Measurements from ENCODE around the gene GRAPL. TPM values are rescaled to one million over a fixed set of nuclear protein-coding genes. Genes with fewer than 3 reads are reported as not detected.
"Not testable (repeated sequence)": the region's sequence is repeated elsewhere in the genome, so short reads cannot be mapped to it uniquely, and the experiment has no call there.

The GRAPL gene
- total RNA-seq, 2 donors from 2014 or later = 17.5 to 21.0 TPM

DNA sequence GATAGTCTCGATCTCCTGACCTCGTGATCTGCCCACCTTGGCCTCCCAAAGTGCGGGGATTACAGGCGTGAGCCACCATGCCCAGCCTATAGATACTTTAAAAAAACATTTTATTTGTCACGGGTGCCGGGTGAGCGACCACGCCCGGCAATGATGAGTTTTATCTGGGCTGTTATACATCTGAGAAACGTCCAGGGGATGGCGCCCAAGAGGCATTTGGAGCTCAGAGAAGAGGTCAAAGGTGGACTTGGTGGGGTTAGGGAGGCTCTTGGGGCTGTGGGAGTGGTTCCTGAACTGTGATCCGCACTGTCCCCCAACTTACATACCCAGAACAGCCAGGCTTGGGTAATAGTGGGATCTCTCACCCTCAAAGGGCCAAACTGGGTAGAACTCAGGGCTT lies 8.7 kb upstream of the GRAPL start:
- not testable (repeated sequence) for H3K4me3 Mint-ChIP-seq
- peak; percentile 97 for ATAC-seq

DNA sequence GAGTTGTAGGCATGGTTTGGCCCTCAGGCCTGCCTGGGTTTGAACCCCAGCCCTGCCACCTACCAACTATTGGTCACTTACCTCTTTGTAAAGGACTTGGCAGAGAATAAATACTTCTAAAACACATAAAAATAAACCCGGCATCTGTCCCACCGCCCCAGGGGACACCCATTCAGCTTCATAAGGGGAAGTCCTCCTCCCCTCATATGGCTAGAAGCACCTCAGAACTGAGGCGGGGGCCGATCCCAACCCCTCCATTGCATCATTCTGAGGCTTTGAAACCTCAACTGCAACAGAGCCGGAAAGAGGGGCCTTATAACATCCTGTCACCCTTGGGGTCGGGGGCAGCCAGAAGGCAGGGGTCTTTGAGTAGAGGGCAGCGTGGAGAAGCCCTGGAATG lies 2.1 kb upstream of the GRAPL start:
- not testable (repeated sequence) for H3K36me3 Mint-ChIP-seq (ENCODE audit: low read depth); H3K4me1 Mint-ChIP-seq; ATAC-seq; H3K4me3 Mint-ChIP-seq; H3K9me3 ChIP-seq (ENCODE audit: control insufficient read depth, low read length, poor library complexity, severe bottlenecking); H3K27ac Mint-ChIP-seq; H3K27me3 Mint-ChIP-seq; DNase-seq

More for the DNA sequence above, 8.7 kb upstream of the GRAPL start:
- H3K27ac Mint-ChIP-seq; H3K27me3 Mint-ChIP-seq; H3K36me3 Mint-ChIP-seq (ENCODE audit: low read depth); H3K4me1 Mint-ChIP-seq; H3K9me3 ChIP-seq (ENCODE audit: control insufficient read depth, low read length, poor library complexity, severe bottlenecking); DNase-seq: not testable (repeated sequence)

DNA sequence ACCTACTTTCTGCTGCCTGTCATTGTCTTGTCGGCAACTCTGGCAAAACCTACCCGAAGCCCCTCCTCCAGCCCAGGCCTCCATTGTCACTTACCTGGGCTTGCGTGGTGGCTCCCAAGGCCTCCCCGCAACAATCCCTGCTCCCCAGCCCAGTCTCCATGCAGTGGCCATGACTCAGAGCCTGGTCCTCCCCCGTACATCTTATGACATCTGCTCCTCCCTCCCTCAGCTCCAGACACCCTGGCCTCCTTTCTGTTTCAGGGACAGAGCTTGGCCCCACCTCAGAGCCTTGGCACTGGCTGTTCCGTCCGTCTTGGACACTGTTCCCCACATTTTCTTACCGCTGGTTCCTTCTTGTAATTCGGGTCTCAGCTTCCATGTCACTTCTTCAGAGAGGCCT lies 2.1 kb downstream of the GRAPL start:
- not testable (repeated sequence) for H3K4me3 Mint-ChIP-seq

DNA sequence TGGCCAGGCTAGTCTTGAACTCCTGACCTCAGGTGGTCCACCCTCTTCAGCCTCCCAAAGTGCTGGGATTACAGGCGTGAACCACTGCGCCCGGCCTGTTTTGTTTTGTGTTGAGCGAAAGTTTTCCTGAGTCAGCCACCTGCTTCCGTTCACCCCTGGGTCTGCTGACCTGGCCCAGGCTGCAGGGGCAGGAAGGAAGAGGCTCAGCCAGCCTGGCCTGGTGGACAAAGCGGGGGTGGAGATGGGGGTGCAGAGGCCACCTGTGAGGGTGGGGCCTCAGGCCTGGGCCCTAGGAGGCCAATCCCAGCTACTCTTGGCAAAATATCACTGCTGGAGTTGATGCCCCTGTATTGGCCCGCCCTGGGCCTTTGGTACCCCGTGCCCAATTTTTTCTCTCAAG lies 3.7 kb downstream of the GRAPL start:
- H3K9me3 ChIP-seq (ENCODE audit: control insufficient read depth, low read length, poor library complexity, severe bottlenecking); H3K4me1 Mint-ChIP-seq; H3K27ac Mint-ChIP-seq; DNase-seq; H3K4me3 Mint-ChIP-seq; ATAC-seq; H3K36me3 Mint-ChIP-seq (ENCODE audit: low read depth); H3K27me3 Mint-ChIP-seq: not testable (repeated sequence)

More for the DNA sequence above, 2.1 kb downstream of the GRAPL start:
- H3K27me3 Mint-ChIP-seq; H3K27ac Mint-ChIP-seq; H3K4me1 Mint-ChIP-seq; DNase-seq; H3K36me3 Mint-ChIP-seq (ENCODE audit: low read depth); ATAC-seq; H3K9me3 ChIP-seq (ENCODE audit: control insufficient read depth, low read length, poor library complexity, severe bottlenecking): not testable (repeated sequence)

DNA sequence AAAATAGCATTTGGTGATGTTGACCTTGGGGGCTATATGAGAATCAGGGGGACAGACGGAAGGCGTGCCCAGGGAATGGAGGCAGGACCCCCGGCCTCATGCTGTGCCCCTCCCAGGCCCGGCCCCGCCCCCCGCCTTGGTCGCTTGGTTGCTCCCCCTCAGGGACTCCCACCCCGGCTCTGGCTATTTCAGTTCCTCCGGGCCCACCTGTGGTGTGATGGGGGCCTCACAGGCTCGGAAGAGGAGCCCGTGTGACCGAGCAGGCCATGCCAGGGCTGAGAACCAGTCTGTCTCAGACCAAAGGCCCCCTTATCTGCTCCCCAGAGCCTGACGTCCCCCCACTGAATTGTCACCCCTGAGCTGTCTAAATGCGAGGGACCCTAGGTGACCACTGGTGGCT lies 4.4 kb downstream of the GRAPL start:
- ATAC-seq; H3K27ac Mint-ChIP-seq; H3K27me3 Mint-ChIP-seq; H3K9me3 ChIP-seq (ENCODE audit: control insufficient read depth, low read length, poor library complexity, severe bottlenecking); H3K4me3 Mint-ChIP-seq; DNase-seq; H3K4me1 Mint-ChIP-seq; H3K36me3 Mint-ChIP-seq (ENCODE audit: low read depth): not testable (repeated sequence)

DNA sequence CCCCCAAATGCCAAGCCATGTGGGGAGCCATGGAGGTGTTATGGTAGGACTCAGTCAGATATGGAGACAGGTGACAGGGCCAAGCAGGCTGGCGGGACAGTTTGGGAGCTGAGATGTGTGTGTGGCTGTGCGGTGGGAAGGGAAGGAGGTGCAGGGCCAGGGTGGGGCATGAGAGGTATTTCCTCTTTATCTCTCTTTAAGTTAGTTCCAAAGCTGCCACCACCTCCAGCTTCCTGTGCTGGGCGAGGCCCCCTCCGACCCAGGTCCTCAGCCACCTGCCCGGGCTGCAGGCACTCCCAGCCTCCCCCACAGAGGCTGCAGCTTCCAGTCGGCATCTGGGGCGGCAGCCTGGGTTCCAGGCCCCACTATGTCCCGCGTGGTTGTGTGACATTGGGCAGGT lies 6.4 kb downstream of the GRAPL start:
- not testable (repeated sequence) for H3K27ac Mint-ChIP-seq; DNase-seq; H3K36me3 Mint-ChIP-seq (ENCODE audit: low read depth); H3K9me3 ChIP-seq (ENCODE audit: control insufficient read depth, low read length, poor library complexity, severe bottlenecking); H3K27me3 Mint-ChIP-seq; H3K4me1 Mint-ChIP-seq
- peak; percentile 45 for ATAC-seq
- H3K4me3 Mint-ChIP-seq = peak overlapping the region; percentile 77

DNA sequence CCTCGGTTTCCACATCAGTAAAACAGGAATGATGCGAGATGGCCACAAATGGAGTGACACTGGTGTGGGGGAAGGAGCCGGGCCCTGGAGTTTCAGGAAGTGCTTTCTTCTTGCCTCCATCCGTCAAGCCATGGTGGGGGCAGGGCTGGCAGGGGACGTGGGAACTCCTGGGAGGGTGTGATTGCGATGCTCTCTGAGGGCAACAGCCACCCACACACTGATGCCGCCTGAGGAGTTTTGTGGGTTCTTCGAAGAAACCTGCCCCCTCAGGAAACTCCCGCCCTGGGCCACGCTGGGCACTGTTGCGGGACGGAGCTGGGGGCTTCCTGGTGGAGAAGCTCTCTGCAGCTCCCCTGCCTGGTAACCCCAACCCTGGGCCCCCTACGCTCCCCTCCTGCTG lies 8.0 kb downstream of the GRAPL start:
- not testable (repeated sequence) for H3K4me1 Mint-ChIP-seq; H3K27ac Mint-ChIP-seq; H3K36me3 Mint-ChIP-seq (ENCODE audit: low read depth); H3K4me3 Mint-ChIP-seq; H3K27me3 Mint-ChIP-seq; DNase-seq; H3K9me3 ChIP-seq (ENCODE audit: control insufficient read depth, low read length, poor library complexity, severe bottlenecking)
- ATAC-seq = peak; percentile 51

DNA sequence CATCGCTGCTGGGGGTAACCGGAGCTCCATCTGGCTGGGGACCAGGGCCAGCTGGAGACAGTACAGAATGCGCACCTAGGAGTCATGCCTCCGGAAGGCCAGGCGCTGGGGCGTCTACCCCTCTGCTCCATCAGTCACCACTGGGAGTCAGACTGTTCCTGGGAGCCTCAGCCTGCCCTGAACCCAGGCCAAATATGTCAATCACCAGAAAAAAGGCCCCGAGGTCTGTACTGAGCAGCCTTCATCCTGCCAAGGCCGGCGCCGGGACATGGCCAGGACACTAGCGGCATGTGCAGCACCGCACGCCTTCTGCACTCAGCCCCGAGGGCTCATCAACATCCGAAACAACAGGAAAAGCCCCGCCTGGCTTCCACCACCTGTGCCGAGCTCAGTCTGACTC lies 8.7 kb downstream of the GRAPL start:
- H3K4me3 Mint-ChIP-seq; H3K27me3 Mint-ChIP-seq; H3K9me3 ChIP-seq (ENCODE audit: control insufficient read depth, low read length, poor library complexity, severe bottlenecking); DNase-seq; H3K4me1 Mint-ChIP-seq; H3K27ac Mint-ChIP-seq; H3K36me3 Mint-ChIP-seq (ENCODE audit: low read depth): not testable (repeated sequence)
- peak; percentile 34 for ATAC-seq

DNA sequence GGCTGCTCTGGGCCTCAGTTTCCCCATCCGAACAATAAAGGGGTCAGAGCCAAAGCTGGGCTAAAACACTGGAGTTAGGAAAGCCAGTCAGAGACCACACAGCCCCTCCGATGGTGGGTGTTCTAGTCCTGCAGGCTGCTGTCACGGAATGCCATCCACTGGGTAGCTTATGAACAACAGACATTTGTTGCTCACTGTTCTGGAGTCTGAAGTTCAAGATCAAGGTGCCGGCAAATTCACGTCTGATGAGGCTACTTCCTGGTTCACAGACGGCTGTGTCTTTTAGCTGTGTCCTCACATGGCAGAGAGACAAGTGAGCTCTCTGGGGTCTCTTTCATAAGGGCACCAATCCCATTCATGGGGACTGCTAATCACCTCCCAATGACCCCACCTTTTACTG lies 9.2 kb downstream of the GRAPL start:
- H3K9me3 ChIP-seq (ENCODE audit: control insufficient read depth, low read length, poor library complexity, severe bottlenecking); H3K27ac Mint-ChIP-seq; ATAC-seq; H3K36me3 Mint-ChIP-seq (ENCODE audit: low read depth); H3K4me3 Mint-ChIP-seq; H3K4me1 Mint-ChIP-seq; DNase-seq; H3K27me3 Mint-ChIP-seq: not testable (repeated sequence)

DNA sequence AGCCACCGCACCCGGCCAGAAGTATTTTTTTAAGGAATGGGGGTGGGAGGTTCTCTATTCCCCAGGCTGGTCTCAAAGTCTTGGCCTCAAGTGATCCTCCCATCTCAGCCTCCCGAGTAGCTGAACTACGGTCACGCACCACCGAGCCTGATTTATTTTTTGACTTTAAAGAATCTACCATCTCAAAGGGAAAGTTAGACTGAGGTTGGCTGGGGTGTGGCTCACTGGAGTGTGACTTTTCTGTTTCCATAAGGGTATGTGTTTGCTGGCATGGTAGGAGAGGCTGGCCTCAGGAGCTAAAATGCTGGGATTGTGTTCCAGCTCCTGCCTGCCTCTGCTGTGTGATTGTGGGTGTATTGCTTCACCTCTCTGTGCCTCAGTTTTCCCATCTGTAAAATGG lies 10.6 kb downstream of the GRAPL start:
- not testable (repeated sequence) for ATAC-seq, DNase-seq

DNA sequence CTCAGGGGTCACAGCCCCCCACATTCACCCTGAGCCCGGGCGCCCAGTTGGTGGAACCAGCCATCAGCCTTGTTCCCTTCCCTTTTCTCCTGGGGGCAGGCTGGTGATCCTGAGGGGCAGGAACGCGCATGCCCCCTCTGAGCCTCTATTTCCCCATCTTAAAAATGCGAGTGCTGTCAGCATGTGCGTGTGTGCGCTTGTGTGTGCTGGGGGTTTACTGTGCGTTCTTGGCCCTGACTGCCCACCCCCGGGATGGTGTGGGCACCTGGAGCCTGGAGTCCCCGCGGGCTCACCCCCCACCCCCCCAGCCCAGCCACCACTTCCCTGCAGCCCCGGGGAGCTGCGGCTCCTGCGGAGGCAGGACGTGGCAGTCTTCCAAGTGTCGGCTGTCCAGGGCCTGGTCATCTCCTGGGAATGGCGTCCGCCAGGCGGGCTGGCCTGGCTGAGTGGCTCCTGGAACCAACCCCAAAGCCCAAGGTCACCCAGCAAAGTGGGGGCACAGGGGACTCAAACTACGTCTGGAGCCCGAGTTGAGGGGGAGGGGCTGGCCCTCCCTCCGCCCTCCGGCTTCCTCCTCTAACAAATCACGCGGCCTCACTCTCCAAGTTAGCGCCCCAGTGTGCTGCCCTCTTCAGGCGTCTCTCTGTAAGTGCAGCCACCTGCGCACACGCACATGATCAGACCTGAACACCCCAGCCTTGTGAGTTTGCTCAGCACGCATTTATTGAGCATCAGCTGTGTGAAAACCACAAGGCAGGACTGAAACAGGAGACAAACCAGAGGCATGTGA lies 14.2 kb downstream of the GRAPL start:
- H3K4me1 Mint-ChIP-seq; H3K9me3 ChIP-seq (ENCODE audit: control insufficient read depth, low read length, poor library complexity, severe bottlenecking); H3K27ac Mint-ChIP-seq; H3K4me3 Mint-ChIP-seq; DNase-seq; H3K27me3 Mint-ChIP-seq; H3K36me3 Mint-ChIP-seq (ENCODE audit: low read depth): not testable (repeated sequence)
- peak; percentile 99 for ATAC-seq

More for the DNA sequence above, 10.6 kb downstream of the GRAPL start:
- not testable (repeated sequence) for H3K36me3 Mint-ChIP-seq (ENCODE audit: low read depth); H3K27ac Mint-ChIP-seq; H3K4me1 Mint-ChIP-seq; H3K27me3 Mint-ChIP-seq; H3K4me3 Mint-ChIP-seq; H3K9me3 ChIP-seq (ENCODE audit: control insufficient read depth, low read length, poor library complexity, severe bottlenecking)

DNA sequence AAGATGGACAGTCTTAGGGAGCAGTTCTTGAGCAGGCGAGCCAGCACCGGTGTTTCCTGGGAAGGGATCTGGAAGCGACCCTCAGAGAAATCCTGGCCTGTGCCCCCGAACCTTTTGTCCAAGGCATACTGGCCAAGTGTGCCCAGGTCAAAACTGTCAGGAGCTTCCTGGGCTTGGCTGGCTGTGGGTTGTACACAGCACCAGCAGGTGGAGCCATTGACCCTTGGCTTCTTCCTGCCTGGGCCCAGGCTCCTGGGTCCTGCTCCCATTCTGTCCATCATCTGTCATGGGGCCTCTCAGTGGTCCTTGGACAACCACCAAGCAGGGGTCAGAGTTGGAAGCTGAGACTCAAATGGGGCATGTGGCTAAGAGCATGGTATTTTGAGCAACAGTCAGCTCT lies 15.0 kb downstream of the GRAPL start:
- DNase-seq = peak in 1 of 3 donors; percentile 5
- peak; percentile 35 for ATAC-seq
- H3K4me1 Mint-ChIP-seq = not testable (repeated sequence)

DNA sequence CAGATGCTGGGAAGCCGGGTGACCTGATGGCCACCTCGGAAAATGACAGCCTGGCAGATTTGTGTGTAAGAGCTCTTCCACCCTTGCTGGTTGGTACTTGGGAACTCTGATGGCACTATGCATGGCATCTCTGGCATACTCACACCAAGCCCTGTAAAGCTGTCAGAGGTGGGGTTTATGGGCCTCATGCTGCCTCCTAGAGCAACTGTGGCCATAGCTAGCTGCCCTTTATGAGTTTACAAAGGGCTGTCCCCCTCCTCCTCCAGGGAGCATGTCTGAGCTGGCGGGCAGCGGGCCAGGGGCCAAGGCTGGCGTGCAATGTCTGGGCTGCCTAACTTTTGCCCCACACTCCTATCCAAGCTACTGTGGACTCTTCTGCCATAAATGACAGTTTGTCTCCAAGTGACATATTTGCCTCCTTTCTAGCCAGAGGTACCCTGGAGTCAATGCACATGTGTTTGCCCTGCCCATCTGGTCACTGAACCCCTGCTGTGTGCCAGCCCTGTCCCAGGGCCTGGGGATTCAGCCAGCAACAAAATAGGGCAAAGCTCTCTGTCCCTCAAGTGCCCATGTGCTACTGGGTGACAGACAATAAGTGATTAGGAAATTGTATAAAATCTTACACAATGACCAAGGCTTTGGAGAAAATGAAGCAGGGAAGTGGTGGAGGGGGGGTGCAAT lies 15.8 kb downstream of the GRAPL start:
- not testable (repeated sequence) for H3K36me3 Mint-ChIP-seq (ENCODE audit: low read depth); H3K4me1 Mint-ChIP-seq; H3K27ac Mint-ChIP-seq; H3K9me3 ChIP-seq (ENCODE audit: control insufficient read depth, low read length, poor library complexity, severe bottlenecking); H3K4me3 Mint-ChIP-seq; DNase-seq; ATAC-seq; H3K27me3 Mint-ChIP-seq

More for the DNA sequence above, 15.0 kb downstream of the GRAPL start:
- not testable (repeated sequence) for H3K27me3 Mint-ChIP-seq; H3K27ac Mint-ChIP-seq; H3K4me3 Mint-ChIP-seq; H3K36me3 Mint-ChIP-seq (ENCODE audit: low read depth); H3K9me3 ChIP-seq (ENCODE audit: control insufficient read depth, low read length, poor library complexity, severe bottlenecking)

DNA sequence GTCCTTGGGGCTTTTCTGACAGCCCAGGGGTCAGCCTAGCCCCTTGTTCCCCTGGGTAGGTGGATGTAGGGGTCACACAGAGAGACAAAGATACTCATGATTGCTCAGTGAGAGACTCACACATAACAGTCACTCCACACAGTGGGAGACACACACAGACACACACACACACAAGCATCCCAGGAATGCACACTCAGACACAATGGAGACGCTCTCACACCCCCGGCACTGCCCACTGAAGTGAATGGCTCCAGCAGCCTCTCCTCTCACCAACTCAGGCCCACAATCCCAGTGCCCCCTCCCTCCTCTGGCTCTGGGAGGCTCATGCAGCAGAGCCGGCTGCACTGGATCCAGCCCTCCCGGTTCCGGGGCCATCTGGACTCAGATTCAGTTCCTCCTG lies 17.0 kb downstream of the GRAPL start:
- not testable (repeated sequence) for H3K27me3 Mint-ChIP-seq; H3K4me1 Mint-ChIP-seq; ATAC-seq; H3K27ac Mint-ChIP-seq; DNase-seq; H3K9me3 ChIP-seq (ENCODE audit: control insufficient read depth, low read length, poor library complexity, severe bottlenecking); H3K4me3 Mint-ChIP-seq; H3K36me3 Mint-ChIP-seq (ENCODE audit: low read depth)
